Middle frontal gyrus (tissue), 1 donor: ENCODE results near the gene GPAT2.
"Not testable (repeated sequence)": the region's sequence is repeated elsewhere in the genome, so short reads cannot be mapped to it uniquely, and the experiment has no call there.

Source experiments
- DNase-seq: peaks from one replicate; pipeline ENCODE4 v3.0.0-alpha.2; 2015; ENCODE audit warnings: low spot score; ENCODE audit errors: extremely low spot score

Gene GPAT2

GRCh38 chr2:96024336-96025193 lies 10.2 kb downstream of the GPAT2 start:
- no peak for DNase-seq

DNA sequence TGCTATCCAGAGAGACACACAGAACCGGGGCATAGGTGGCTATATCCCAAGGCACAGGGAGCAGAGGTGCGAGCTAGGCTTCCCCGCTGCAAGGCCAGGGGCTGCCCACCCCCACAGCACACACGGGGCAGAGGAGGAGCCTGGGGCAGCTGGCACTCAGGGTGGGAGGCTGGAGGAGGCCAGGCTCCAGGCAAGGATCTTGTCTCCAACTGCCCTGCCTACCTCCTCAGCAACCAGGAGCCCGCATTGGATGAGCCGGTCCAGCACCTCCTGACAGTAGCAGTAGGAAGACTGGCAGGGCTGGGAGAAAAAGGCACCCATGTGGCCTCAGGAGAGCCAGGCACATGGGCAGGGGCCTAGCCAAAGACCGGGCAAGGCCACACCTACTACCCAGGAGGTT lies 11.0 kb downstream of the GPAT2 start:
- DNase-seq, result not testable (repeated sequence)

DNA sequence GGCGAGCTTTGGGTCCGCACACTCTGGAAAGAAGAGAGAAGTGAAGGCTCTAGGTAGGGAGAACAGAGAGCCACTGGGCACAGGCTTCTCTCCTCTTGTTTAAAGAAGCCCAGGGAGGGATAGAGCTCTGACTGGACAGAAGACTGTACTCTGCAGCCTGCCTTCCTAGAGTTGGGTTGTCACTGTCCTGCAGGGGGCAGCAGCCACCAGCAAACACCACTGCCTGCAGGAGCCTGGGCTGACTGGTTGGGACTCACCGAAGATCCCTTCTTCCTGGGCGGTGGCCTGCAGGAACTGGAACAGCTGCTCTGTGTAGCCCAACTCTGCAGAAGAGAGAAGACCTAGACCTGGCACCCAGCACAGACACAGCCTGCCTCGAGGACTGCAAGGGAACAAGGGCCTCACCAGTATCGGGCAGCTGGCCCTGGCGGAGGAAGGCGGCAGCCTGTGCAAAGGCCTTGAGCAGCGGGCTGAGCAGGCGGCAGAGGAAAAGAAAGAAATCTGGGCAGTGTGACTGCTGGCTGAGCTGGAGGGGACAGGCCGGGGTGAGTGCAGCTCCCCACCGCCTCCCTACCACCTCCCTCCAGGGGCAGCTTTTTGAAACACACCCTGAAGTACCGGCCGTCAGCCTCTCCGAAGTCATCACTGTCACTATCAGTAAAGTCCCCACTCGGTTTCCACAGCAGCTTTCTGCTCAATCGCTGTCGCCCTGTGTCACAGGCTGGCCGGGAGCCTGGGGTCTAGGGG lies 11.8 kb downstream of the GPAT2 start:
- peak; percentile 69 for DNase-seq

DNA sequence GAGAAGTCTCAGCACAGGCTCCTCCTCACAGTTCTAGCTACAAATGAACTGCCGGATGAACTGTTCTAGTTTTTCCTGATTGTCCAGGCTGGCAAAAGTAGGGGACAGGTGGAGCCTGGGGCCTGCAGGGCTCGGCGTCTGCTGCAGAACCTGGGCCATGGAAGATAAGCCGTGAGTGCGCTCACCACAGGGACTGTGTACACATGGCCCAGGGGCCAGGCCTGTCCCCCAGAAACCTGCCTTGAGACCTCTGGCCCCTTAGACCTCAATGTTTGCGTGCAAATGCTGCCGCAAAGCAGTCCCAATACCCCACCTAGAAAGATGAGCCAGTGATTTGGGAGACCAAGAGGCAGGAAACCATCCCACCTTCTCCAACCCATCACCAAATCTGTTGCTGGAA lies 12.6 kb downstream of the GPAT2 start:
- DNase-seq, result not testable (repeated sequence)

DNA sequence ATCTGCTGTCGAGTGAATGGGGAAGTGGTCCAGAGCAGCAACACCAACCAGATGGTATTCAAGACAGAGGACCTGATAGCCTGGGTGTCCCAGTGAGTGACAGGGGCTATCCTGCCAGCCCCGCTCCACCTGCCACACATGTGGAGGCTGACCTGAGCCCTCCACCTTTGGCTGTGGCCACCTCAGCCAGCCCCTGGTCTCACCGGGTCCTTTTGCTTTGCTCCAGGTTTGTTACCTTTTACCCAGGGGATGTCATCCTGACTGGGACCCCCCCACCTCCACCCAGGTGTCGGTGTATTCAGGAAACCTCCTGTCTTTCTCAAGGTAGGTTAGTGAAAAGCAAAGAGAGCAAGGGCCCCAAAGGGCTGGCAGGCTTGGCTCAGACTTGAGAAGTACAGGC lies 13.6 kb downstream of the GPAT2 start:
- not testable (repeated sequence) for DNase-seq

DNA sequence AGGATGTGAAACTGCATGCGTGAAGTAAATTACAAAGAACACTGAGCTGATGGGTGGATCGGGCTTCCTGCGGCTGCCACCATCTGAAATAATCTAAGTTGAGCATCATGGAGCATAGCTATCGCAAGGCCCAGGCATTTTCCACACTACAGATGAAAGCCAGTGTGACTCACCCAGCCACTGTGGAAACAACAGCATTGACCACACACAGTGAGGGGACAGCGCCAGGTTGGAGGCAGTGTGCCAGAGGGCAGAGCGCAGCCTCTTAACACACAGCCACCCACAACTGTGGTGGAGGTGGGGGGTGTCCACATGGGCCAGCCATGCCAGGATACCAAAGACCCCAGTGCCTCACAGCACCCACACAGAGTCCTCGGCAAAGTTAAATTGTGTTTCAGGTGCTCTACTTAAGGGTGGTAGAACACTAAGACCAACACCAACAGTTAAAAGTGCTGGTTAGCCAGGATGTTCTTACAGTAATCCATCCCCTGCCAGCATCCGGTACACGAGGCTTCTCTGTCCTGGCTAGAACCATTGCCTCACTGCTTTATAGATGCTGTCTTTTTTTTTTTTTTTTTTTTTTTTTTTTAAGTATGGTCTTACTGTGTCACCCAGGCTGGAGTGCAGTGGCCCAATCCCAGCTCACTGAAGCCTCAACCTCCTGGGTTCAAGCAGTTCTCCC lies 14.7 kb downstream of the GPAT2 start:
- not testable (repeated sequence) for DNase-seq

DNA sequence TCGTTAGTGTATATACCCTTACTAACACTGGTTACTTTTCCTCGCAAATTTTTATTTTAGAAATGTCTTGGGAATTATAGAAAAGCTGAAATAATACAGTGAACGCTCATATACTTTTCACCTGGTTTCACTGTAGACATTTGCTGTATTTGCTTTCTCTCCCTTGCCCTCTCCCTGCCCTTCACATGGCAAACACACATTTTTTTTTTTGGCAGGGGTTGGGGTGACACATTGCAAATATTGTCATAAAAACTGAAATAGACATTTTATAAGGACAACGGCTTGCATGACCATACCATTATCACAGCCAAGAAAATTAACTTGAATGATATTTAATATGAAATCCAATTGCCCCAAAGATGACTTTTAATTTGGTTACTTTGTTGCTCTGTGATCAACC lies 18.4 kb downstream of the GPAT2 start:
- DNase-seq, result not testable (repeated sequence)

GRCh38 chr2:96012792-96013264 lies 21.9 kb downstream of the GPAT2 start:
- not testable (repeated sequence) for DNase-seq

- not testable (repeated sequence) for DNase-seq
Observed at GRCh38 chr2:96012086-96012791, 22.5 kb downstream of the GPAT2 start.

DNA sequence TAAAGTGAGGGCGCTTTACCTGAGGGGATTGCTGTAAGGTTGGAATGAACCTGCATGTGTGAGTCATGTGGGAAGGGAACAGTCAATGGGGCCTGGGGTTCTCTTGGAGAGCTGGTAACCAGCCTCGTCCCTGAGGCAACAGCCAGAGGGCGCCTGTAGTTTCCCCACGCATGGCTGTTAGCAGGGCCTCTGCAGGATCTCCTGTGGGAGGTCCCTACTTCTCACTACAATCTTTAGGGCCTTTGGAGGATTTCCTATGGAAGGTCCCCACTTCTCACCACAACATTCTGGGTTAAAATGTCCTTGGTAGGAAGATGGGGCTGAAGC lies 23.6 kb downstream of the GPAT2 start:
- DNase-seq, result not testable (repeated sequence)

DNA sequence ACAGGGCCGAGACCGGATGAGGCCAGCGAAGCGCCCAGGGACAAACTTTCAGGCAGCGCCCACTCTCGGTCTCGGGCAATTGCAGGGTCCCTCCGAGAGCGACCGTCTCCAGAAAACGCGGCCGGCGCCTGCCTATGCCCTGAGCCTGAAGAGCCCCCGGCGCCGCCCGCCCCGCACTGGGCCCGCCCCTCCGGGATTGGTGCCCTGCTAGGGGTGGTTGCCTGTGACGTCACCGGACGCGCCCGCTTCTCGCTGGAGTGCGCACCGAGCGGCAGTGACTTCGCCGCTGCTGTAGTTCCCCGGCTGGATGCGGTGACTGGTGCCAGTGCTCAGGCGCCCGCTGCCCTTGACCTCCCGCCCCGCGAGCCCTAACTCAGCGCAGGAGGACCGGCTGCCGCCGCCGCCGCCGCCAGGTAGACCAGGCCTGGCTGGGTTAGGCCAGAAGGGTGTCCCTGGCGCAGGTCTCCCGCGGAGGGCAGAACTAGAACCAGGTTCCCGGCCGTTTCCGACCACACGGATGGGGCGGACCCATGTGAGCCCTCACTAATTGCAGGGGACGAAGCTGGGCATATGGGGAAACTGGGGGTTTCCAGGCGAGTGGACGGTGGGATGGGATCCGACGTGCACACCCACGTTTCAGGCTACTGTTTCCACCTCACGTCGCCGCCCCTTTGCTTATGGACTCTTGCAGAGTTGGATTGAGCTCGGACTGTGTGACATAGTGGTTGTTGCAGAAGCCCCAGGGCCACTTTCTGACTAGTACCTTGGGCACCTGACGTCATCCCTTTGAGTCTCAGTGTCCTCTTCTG lies 24.2 kb downstream of the GPAT2 start:
- DNase-seq, result peak; percentile 90

DNA sequence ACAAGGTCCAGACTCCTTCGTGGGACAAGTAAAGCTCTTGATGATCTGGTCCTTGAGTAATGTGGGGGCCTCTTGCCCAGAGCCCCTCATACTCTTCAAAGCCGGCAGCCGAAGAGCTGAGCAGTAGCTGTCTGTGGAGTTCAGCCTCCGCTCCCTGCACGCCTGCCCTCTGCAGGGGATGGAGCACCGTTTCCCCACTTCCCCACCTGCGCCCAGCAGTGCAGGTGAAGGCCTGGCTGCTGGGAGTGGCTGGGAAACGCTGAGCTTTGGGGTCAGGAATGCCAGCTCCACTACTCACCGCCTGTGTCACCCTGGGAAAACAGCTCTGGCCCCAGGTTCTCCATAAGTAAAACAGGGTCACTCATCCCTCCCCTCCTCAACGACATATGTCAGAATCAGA lies 24.9 kb downstream of the GPAT2 start:
- DNase-seq, result not testable (repeated sequence)

- not testable (repeated sequence) for DNase-seq
Observed at GRCh38 chr2:96008051-96008450, 26.7 kb downstream of the GPAT2 start.

DNA sequence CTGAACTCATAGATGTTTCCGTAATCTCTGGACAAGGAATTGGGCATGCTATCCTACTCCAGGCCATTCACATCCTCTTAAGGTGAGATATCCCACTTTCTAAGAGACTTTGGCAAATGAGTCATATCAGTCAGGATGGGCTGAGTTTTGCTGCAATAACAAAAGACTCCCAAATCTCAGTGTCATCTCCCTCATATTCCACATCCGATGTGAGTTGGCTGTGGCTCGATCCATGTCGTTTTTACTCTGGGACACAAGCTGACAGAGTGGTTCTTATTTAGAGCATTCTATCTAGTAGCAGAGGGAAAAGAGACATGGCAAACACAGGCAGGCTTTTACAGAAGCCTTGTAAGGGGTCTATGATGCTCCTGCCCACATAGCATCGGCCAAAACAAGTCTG lies 28.5 kb downstream of the GPAT2 start:
- DNase-seq, result not testable (repeated sequence)

DNA sequence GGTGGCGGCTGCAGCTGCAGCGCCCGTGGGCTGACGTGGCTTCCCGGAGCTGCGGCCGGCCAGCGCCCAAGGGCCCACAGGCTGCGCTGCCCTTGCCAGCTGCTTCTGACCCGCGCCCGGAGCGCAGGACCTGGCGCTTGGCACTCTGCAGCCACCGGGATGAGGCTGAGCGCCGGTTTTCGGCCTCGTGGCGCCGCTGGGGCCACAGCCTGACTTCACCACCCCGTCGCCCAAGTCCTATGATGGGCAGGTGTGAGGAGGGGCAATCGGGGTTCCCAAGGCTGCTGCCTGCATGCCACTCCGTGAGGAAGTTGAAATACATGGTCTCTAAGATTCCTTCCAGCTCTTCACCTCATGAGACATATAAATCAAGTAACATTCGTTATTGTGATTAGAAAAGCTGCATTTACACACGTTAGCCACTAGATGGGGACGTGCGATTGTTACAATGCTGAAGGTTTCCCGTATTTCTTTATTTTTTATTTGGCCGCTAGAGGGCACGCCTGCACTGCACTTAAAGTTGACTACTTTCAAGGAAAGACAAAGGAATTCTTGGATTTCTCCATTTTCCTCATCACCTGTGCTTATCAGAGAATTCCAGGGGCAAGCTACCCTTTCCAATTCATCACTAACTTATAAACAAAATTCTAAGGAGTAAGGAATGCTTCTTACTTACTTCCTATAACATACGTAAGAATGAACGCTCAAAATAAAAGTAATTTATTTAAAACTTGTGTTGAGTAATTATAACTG lies 42.0 kb downstream of the GPAT2 start:
- DNase-seq, result not testable (repeated sequence)

DNA sequence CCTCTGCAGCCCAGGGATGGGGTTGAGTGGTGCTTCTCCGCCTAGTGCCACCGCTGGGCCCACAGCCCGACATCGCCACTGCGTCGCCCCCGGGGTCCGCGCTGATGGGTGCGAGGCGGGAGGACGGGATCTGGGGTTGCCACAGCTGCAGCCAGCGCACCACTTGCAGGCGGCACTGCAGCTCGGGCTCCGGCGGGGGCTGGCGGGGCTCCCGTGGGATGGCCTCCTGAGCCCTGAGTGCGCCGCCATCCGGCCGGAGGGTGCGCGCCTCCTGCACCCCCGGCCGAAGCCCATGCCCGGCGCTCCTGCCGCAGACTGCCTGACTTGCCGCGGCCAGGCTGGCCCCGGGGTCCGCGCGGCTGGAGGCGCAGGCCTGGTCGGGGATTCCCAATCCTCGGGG lies 42.6 kb downstream of the GPAT2 start:
- not testable (repeated sequence) for DNase-seq

DNA sequence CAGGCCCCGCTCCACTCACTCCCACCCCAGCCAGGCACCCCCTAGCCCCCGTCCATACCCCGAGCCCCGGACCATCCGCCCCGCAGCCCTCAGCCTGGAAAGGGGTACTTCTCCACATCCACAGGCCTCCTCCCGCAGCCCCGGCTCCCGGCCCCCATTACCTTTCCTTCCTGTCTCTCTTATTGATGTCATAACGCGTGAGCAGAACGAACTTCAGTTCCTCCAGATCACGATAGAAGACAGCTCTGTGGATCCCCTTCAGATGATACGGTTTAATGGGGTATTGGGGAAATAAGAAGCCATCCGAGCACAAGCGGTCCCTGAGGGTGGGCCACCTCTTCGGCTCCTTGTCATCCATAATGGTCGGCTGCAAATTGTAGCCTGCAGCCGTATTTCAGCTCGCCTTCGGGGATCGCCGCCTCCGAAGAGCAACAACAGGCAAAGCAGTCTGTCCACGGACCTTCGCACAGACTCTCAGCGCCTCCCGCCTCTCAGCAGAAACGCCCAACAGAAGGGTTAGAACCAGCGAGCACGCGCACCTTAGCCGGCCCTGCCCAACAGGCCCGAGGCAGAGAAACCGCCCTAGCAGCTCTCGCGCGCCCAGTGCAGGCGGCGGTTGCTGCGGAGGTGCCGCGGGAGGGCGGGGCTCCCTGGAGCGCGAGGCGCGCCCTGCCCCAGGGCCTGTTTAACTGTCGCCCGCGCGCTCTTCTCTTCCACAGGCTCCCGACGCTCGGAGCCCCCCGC lies 43.2 kb downstream of the GPAT2 start, which contains the start of gene ANKRD36C:
Gene ANKRD36C, minus strand, starts transcription at position 474 of the 744 bp plus-strand sequence. Its CDS starts 116 bp downstream, at position 358.
- not testable (repeated sequence) for DNase-seq

DNA sequence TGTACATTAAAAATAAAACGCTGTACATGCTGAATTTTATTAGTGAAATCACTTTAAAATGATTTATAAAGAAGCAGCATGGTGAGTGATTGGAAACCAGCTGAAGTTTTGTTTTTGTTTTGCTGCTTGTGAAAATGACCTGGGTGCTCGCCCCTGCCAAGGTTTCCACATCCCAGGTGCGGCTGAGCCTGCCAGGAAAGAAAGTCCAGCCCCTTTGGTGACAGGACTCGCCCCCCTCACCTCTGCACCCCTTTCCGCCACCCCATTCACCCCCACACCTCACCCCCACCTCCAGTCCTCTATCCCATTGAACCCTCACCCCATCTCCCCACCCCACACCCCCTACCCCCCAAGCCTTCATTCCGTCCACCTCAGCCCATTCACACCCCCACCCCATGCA lies 43.8 kb downstream of the GPAT2 start:
- DNase-seq, result not testable (repeated sequence)
